Raji (cell line): ENCODE results near the gene ZNF467.
A peak's percentile ranks its signal among the peaks of the same experiment; 100 is the strongest.

ENCODE experiments used
- POLR2A ChIP-seq: IDR thresholded peaks from 2 replicates; pipeline ENCODE4 v1.6.1; 2011; ENCODE audit warnings: low read depth, low read length, control low read depth; ENCODE audit not compliant: insufficient read depth

Gene ZNF467

DNA sequence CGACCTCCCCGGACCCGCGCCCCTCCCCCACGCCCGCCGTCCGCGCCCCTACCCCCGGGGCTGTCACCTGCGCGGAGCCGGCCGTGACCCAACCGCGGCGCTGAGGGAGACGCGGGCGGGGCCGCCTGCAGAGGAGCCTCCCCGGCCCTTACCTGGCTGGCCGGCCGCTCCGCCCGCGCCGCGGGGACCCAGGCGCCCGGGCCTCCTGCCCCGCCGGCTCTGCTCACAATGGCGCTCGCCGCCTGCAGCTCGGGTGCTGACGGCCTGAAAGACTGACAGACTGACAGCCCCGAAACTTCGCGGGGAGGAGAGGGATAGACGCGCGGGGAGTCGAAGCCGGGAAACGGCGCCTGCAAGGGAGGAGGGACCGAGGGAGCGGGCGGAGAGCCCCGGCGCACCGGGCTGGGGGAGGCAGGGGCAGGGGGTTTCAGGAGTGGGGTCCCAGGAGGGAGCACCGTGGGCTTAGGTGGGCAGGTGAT, 393 bp downstream of the ZNF467 start:
- TF ChIP-seq POLR2A: no peak

DNA sequence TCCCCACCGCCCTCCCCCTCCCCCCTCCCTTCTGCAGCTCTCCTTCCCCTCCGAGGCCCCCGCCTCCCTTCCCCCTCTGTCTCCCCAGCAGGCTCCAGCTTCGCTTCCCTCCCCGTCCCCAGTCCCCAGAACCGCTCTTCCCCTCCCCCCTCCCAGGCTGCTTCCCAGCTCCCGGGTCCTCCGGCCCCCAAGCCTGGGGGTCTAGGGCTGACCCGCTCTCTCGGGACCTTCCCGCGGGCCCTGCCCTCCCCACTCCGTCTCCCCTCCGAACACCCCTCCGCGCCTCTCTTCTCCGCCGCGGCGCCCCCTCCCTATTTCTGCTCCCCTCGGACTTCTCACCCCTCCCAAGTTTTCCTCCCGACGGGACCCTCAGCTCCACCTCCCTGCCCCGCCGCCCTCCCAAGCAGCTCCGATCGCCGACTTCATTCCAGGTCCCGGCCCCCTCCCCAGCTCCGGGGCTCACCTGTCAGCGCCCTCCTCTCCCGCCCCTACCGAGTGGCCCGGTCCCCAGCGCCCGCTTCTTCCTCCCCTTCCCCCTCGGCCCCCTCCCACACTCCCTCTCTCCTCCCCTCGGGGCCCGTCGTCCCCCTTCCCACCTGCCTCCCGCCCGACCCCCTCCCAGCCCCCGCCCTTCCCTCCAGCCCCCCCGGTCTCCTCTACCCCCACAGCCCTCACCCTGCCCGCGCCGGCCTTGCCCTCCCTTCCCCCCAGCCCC, 990 bp downstream of the ZNF467 start:
- TF ChIP-seq POLR2A: no peak

DNA sequence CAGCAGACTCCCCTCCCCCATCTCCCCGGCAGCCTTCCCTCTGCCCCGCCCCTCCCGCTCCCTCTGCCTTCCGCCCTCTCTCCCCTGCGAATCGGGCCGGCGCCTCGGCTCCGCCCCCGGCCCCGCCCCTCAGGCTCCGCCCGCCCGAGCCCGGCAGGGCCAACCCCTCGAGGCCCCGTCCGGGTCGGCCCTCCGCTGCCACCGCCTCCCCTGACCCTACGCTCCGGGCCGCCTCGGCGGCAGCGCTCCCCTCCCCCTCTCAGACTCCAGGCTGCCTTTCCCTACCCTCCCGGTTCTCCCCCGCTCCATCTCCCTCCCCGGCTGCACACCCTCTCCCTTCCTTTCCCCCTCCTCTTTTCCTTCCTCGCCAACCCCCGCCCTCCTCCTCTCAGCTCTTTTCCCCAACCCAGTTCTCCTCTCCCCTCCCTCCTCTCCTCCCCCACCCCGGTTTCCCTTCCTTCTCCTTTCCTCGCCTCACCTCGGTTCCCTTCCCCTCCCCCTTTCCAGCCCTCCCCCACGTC, 1.6 kb downstream of the ZNF467 start:
- TF ChIP-seq POLR2A: peak; percentile 62

DNA sequence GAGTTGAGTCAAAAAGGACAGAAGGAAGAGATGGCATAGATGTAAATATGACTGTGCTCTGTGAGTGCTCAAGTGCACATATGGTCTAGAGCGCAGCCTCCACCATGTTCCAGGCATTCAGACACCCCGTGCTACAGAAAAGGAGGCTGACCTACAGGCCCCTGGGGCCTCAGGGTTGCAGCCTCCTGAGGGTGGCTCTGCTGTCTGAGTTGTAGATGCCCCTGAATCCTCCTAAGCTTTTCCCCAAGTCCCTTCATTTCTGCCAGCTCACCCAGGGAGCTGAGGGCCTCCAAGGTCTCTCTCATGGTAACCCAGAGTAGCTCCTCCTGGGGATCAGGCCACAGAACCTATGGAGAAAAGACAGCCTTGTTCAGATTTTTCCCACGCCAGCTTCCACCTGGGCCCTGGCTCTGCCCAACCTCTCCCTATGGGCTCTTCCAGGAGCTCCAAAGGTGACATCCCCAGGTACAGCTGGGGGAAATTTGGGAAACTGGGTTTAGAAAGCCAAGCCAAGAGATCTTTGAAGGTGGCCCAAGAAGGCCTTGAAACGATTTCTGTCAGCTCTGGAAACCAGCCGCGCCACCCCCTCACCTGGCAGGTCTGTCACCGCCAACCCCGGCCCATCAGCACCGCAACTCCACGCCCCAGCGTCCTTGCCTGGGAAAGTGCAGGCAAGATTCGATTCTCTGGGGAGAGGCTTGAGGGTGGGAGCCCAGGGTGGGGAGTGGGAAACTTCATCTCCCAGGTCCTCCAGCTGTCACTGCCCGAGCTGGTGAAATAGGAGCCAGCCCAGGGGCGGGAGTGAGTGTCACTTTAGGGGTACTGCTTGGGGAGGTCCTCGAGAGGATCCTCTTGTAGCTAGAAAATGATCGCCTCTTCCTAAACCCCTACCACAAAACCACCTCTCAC, 2.4 kb downstream of the ZNF467 start:
- TF ChIP-seq POLR2A: no peak; the same call in 1 of the 2 replicates

DNA sequence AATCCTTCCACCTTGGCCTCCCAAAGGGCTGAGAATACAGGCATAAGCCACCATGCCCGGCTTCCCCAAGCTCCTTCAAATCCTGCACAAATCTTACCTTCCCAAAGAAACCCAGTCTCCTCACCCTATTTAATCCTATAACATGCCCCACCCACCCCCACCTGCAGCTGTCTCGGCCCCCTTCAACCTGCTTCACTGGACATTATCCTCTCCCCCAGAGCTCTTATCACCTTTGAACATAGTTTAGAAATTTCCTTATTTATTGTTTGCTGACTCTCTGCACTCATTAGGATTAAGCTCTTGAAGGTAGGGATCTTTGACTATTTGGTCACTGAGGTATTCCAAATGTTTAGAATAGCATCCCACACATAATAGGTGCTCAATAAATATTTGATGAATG, 3.5 kb downstream of the ZNF467 start:
- no peak for TF ChIP-seq POLR2A

DNA sequence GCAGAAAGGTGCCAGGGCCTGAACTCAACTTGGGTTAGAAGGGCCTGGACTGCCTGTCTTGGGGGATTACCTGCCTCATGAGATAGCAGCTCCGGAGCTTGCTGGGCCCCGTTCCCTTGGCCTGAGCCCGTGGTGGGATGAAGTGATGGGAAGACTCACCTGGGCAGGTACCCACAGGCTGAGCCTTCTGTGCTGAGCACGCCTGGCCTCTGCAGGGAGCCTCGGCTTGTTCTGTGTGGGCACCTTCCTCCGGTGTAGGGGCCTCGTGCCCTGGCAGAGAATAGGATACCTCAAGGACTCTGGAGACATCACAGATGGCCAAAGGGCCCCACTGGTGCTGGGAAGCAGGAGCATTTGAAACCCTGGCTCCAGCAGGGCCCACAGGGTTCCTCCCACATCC, 4.5 kb downstream of the ZNF467 start:
- TF ChIP-seq POLR2A: no peak

DNA sequence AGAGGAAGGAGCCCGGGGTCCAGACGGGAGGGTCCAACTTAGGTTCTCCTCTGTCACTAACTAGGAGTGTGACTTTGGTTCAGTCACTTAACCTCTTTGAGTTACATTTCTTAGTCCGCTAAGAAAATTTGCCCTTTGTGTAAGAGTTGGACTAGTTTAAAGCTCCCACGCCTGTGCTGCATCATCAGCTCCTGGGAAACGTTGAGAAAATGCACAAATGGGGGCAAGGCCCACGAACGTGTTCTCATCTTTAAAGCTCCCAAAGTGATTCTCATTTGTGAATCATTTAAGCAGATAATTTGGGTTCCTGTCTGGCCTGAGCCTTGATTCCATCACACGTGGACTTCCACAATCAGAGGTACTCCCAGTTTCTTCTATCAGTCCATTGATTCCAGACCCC, 6.3 kb downstream of the ZNF467 start:
- TF ChIP-seq POLR2A: no peak

DNA sequence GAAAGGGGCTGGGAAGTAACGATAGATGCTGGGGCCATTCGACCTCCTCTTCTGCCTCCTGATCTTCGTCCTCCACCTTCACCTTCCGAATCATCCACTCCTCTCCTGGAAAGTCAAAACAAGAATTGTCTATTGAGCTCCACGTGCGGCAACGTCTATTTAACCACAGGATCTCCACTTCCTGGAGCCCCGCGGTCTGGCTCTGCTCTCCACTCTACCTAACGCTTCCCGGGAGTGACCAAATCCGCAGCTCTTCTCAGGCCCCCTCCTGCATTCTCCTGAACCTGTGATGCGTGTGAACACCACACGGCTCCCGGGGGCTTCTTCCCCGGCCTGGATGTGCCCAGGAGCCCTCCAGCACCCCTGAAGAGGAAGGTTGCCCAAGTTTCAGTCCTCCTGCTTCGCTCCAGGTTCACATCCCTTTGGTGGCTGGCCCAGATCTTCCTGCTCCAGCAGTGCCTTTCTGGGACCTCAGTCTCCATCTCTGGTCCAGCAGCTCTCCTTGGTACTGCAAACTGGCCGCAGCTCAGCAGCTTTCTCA, 7.2 kb downstream of the ZNF467 start:
- TF ChIP-seq POLR2A: no peak

DNA sequence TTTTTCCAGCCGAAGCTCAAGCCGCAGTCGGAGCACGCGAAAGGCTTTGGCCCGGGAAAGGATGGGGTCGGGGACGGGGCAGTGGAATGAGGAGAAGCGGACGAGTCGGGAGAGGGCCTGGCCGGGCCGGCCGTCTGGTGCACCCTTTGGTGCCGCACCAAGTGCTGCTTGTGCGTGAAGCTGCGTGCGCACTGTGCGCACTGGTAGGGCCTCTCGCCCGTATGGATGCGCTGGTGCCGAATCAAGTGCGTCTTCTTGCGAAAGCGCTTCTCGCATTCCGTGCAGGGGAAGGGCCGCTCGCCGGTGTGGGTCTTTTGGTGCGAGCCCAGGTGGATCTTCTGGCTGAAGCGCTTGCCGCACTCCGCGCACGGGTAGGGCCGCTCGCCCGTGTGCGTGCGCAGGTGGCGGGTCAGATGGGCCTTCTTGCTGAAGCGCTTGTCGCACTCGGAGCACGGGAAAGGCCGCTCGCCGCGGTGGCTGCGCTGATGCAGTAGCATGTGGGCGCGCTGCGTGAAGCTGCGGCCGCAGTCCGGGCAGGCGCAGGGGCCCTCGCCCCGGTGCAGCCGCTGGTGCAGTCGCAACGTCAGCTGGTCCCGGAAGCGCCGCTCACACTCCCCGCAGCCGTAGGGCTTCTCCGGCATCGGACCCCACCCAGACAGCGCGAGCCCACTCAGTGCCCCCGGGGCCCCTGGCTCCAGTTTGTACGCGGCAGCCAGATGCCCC, 7.8 kb downstream of the ZNF467 start:
- TF ChIP-seq POLR2A: no peak

DNA sequence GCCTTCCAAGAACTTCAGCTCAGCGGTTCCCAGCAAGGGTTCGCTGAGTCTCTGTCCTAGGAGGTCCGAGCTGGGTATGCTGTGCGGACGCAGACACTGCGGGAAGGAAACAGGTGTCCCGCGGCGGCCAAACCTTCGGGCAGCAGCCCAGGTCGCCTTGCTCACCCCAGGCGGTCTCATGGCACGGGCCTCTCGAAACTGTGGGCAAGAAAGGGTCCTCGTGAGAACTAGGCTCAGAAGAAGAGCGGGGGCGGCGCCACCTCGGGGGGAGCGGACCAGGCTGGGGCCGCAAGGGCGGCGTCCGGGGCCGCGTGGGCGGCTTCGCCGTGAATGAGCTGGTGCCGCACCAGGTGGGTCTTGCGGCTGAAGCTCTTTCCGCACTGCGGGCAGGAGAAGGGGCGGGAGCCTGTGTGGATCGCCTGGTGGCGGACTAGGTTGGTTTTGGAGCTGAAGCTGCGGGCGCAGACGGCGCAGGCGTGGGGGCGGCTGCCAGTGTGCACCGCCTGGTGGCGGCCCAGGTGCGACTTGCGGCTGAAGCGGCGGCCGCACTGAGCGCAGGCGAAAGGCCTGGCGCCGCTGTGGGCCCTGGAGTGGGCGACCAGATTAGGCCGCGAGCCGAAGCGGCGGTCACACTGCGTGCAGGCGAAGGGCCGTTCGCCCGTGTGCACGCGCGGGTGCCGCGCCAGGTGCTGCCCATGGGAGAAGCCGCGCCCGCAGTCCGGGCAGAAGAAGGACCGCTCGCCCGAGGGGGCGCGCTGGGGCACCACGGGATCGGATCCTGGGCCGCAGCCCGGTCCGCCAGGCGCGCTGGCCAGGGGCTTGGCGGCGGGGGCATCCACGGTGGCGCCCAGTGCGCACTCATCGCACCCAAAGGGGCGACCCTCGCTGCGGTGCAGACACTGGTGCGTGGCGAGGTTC, 8.6 kb downstream of the ZNF467 start:
- no peak for TF ChIP-seq POLR2A

DNA sequence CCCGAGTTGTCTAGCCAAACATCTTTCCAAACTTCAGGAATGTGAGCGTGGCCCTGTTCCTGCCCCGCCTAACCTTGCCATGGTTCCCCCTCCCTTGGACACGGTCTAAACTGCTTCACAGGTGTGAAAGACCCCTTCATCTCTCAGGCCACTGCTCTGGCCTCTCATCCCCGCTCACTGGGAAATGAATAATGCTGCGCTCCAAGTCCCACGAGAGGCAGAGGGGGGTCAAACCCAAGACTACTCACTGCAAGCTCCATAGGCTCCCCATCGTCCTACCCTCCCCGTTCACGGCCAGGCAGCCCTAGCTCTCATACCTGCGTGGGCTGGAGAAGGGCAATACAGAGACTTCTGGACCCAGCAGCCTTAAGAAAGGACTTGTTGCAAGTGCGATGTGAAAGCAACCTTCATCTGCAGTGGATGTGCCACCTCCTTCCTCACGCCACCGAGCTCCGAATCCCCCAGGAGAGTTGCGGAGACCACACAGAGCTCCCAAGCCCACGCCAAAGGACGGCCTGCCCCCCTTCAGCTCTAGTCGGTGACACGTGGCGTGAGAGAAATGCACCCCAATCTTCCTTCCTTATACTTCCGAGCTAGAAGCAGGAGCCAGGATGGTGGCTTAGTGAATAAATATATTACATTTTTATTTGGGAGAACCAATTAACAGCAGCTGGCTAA, 9.7 kb downstream of the ZNF467 start:
- no peak for TF ChIP-seq POLR2A

DNA sequence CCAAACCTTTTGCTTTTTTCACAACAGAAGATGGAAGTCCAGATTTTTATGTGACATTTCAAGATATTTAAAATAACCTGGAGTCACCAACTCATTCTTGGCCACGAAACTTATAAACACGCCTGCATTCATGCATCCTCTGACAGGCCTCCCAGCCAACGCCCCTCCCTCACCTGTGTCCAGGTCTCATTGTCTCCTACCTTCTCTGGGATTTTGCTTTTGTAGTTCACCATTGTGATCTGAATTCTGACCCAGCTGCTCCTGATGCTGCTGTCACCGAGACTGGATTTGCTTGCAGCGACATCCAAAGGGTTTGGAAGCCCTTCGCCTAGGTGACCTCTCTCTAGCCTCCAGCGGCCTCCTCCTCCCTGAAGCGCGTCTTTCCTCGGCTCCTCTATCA, 10.8 kb downstream of the ZNF467 start:
- TF ChIP-seq POLR2A: no peak

DNA sequence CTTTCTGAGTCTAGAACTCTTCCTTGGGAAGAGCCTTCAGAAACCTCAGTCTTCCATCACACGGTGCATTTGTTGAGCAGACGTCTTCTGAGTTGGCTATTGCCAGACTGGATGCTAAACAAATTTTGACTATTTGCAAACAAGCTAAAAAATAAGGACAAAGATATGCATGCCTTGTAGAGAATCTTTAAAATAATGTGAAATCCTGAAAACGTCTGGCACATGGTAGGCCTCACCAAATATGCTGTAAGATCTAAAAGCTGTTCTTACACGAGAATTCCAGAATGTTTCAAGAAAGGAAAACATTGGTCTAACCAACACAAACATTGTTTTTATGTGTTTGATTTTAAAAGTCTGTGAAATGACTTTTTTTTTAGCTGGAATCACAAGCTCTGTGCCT, 11.3 kb downstream of the ZNF467 start:
- no peak for TF ChIP-seq POLR2A

DNA sequence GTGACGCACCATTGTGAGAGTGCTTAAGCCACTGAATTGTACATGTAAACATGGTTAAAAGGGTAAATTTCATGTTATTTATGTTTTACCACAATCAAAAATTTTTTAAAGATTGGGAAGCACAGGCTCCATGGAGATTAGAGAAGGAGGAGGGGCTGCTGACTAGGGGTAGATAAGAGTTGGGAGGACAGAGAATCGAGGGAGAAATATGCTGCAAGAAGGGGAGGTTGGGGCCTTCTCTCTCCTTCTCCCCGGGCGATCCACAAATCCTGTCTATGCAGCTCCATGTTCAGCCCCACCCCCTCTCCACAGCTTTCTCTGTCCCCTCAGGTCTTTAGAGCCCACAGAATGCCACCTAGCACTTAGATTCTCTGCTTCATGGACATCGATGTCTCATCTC, 12.1 kb downstream of the ZNF467 start:
- no peak for TF ChIP-seq POLR2A

DNA sequence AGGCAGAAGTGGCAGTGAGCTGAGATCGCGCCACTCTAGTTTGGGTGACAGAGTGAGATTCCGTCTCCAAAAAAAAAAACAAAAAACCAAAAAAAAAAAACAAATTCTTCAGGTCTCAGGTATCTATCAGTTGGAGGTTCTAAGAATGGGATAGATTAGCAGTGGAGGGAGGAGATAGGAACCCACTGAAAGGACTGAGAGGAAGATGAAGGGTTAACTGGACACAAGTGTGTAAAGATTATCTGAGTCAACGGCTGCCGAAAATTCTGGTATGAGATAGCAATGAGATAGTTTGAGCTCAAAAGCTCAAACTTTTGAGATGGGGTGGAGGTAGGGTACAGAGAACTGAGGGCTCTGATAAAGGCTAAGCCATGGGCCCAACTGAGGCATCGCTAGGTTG, 12.8 kb downstream of the ZNF467 start:
- TF ChIP-seq POLR2A: no peak
